Neural progenitor cell (in vitro differentiated cells): ENCODE measurements around the gene SLC41A3. TPM values are rescaled to one million over a fixed set of nuclear protein-coding genes. Genes with fewer than 3 reads are reported as not detected.
"Not testable (repeated sequence)": the region's sequence is repeated elsewhere in the genome, so short reads cannot be mapped to it uniquely, and the experiment has no call there.

Experiments used
- DNase-seq: peaks from one replicate; pipeline ENCODE4 v3.0.0-alpha.2; 2016; ENCODE audit warnings: low spot score
- H2AFZ ChIP-seq: fragments of 200-600 bp; sonication (generic); replicated peaks from 2 replicates; pipeline ENCODE4 v1.6.1; 2016; ENCODE audit warnings: antibody characterized with exemption
- H3F3A ChIP-seq: fragments of 200-600 bp; sonication (generic); 2 replicates; pipeline ENCODE4 v1.6.1; 2016; ENCODE audit warnings: antibody characterized with exemption, low read depth
- H3K27ac ChIP-seq: fragments of 200-600 bp; sonication (generic); 2 replicates; pipeline ENCODE4 v1.5.1; 2016; ENCODE audit warnings: mild to moderate bottlenecking
- H3K27me3 ChIP-seq: fragments of 200-600 bp; sonication (generic); 2 replicates; pipeline ENCODE4 v1.6.1; 2016; ENCODE audit warnings: mild to moderate bottlenecking, moderate library complexity
- H3K36me3 ChIP-seq: fragments of 200-600 bp; sonication (generic); 2 replicates; pipeline ENCODE4 v1.5.1; 2016
- H3K4me1 ChIP-seq: fragments of 200-600 bp; sonication (generic); 2 replicates; pipeline ENCODE4 v1.6.1; 2016; ENCODE audit warnings: mixed run types
- H3K4me2 ChIP-seq: fragments of 200-600 bp; sonication (generic); 2 replicates; pipeline ENCODE4 v1.6.1; 2016
- H3K4me3 ChIP-seq: fragments of 200-600 bp; sonication (generic); 2 replicates; pipeline ENCODE4 v1.5.1; 2016
- H3K79me2 ChIP-seq: fragments of 200-600 bp; sonication (generic); 2 replicates; pipeline ENCODE4 v1.6.1; 2016; ENCODE audit warnings: low read depth
- H3K9ac ChIP-seq: fragments of 200-600 bp; sonication (generic); 2 replicates; pipeline ENCODE4 v1.6.1; 2016
- H3K9me3 ChIP-seq: fragments of 200-600 bp; sonication (generic); 2 replicates; pipeline ENCODE4 v1.5.1; 2016; ENCODE audit warnings: low read depth
- H4K20me1 ChIP-seq: fragments of 200-600 bp; sonication (generic); 2 replicates; pipeline ENCODE4 v1.6.1; 2016; ENCODE audit warnings: low read depth
- H3K27ac Mint-ChIP-seq: 3 replicates; pipeline ENCODE4 v1.8.0; 2021; ENCODE audit warnings: mixed read lengths
- H3K27me3 Mint-ChIP-seq: 2 replicates; pipeline ENCODE4 v1.8.0; 2022; ENCODE audit warnings: low read depth, mild to moderate bottlenecking, inconsistent platforms, moderate library complexity, mixed read lengths; ENCODE audit not compliant: insufficient read depth
- H3K36me3 Mint-ChIP-seq: 3 replicates; pipeline ENCODE4 v1.8.0; 2021; ENCODE audit warnings: mixed read lengths
- H3K4me1 Mint-ChIP-seq: 3 replicates; pipeline ENCODE4 v1.8.0; 2021; ENCODE audit warnings: mixed read lengths
- H3K4me3 Mint-ChIP-seq: 3 replicates; pipeline ENCODE4 v1.8.0; 2021; ENCODE audit warnings: mild to moderate bottlenecking, moderate library complexity, mixed read lengths
- H3K9me3 Mint-ChIP-seq: 3 replicates; pipeline ENCODE4 v1.8.0; 2020; ENCODE audit warnings: mixed read lengths
- EZH2 ChIP-seq: fragments of 200-600 bp; sonication (generic); IDR thresholded peaks from 2 replicates; pipeline ENCODE4 v1.6.1; 2017; ENCODE audit warnings: antibody characterized with exemption, mild to moderate bottlenecking, moderate library complexity
- EZH2phosphoT487 ChIP-seq: fragments of 200-600 bp; sonication (generic); IDR thresholded peaks from 2 replicates; pipeline ENCODE4 v1.6.1; 2017; ENCODE audit warnings: antibody characterized with exemption
- total RNA-seq: library from RNA; depleted of rRNA; stranded (reverse); fragments of >200 nt; gene quantifications from 2 replicates; pipeline ENCODE4 v1.2.3, GENCODE V29; 2015; ENCODE audit warnings: low replicate concordance
- TF ChIP-seq, protein P1 (sequence below): fragments of 200-600 bp; sonication (generic); IDR thresholded peaks from 2 replicates; pipeline ENCODE4 v1.5.1; 2017; ENCODE audit warnings: antibody characterized with exemption, mild to moderate bottlenecking

SLC41A3 gene
- total RNA-seq, 1 donor from 2014 or later: 24.9 TPM

DNA sequence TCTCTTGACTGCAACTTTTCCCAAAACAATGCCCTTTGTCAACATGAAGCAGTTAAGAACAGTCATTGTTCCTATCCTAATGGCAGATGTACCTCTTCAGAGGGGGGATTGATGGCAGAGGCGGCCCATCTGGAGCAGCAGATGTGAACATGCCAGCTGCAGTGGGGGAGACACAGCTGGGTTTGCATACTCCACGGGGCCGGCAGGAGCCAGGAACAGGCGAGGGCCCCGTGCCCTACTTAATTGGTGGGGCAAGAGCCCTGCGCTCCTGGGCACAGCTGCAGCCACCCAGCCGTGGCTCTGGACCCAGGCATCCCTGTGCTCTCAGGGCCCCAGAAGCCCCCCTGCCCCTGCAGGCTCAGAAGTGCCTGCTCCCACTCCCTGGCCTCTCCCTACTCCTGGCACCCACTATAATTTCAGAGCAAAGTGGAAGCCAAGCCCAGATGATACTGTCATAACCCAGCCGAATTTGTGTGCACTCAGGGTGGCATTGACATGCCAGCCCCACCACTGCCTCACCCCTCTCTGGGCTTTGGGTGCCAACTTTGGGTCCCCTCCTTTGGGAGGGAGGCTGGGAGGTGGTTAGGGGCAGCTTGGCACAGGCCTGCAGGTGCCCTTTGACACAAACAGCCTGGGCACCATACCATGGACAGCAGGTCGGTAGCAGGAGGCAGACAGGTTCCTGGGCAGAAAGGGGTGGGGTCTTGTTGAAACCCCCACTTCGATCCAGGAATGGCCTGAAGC is 80.3 kb downstream of the SLC41A3 start:
- Mint-ChIP-seq H3K36me3 (peaks cover 7% of the 10 kb centered on the region), H3K4me3 (no peak overlapping the region), H3K27ac (no peak overlapping the region), H3K9me3 (peaks cover 31% of the 10 kb centered on the region), H3K4me1 (no peaks in the 10 kb centered on the region), H3K27me3 (peaks cover 2% of the 10 kb centered on the region)
- Histone ChIP-seq H2AFZ (no peak overlapping the region), H3K36me3 (no peaks in the 10 kb centered on the region), H3K4me2 (no peak overlapping the region), H4K20me1 (no peaks in the 10 kb centered on the region), H3F3A (no peaks in the 10 kb centered on the region), H3K4me3 (no peak overlapping the region), H3K4me1 (no peaks in the 10 kb centered on the region), H3K9me3 (no peaks in the 10 kb centered on the region), H3K27ac (no peak overlapping the region), H3K79me2 (no peaks in the 10 kb centered on the region), H3K27me3 (no peaks in the 10 kb centered on the region), H3K9ac (no peak overlapping the region)
- TF ChIP-seq EZH2: no peak
- TF ChIP-seq, protein P1, sequence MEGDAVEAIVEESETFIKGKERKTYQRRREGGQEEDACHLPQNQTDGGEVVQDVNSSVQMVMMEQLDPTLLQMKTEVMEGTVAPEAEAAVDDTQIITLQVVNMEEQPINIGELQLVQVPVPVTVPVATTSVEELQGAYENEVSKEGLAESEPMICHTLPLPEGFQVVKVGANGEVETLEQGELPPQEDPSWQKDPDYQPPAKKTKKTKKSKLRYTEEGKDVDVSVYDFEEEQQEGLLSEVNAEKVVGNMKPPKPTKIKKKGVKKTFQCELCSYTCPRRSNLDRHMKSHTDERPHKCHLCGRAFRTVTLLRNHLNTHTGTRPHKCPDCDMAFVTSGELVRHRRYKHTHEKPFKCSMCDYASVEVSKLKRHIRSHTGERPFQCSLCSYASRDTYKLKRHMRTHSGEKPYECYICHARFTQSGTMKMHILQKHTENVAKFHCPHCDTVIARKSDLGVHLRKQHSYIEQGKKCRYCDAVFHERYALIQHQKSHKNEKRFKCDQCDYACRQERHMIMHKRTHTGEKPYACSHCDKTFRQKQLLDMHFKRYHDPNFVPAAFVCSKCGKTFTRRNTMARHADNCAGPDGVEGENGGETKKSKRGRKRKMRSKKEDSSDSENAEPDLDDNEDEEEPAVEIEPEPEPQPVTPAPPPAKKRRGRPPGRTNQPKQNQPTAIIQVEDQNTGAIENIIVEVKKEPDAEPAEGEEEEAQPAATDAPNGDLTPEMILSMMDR: no peak
- TF ChIP-seq EZH2phosphoT487: no peak
- no peak for DNase-seq

DNA sequence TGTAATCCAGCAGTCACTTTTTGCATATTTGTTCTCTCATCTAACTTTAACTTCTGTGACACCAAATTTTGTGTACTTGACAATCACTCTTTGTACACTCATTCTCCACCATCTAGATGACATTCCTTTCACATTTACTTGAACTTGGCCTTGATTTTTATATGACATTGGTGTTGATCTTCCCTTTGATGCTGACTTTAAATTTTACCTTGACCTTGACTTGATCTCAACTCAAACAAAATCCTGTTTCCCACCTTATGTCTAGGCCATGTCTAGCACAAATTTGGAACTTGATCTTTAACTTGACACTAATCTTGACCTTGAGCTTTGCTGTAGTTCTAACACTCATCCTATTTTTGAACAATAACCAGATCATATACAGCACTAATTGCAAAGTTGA is 81.7 kb downstream of the SLC41A3 start:
- Mint-ChIP-seq H3K4me3 (no peak overlapping the region), H3K27ac (no peak overlapping the region), H3K9me3 (peaks cover 39% of the 10 kb centered on the region), H3K36me3 (peaks cover 2% of the 10 kb centered on the region), H3K4me1 (no peaks in the 10 kb centered on the region), H3K27me3 (peaks cover 2% of the 10 kb centered on the region)
- H3F3A ChIP-seq: no peaks in the 10 kb centered on the region
- no peaks in the 10 kb centered on the region for H3K9me3 ChIP-seq
- no peak for TF ChIP-seq EZH2phosphoT487
- TF ChIP-seq, protein P1: no peak
- TF ChIP-seq EZH2: no peak
- no peak overlapping the region for H3K4me3 ChIP-seq
- no peaks in the 10 kb centered on the region for H3K4me1 ChIP-seq
- no peaks in the 10 kb centered on the region for H3K27me3 ChIP-seq
- no peak overlapping the region for H3K9ac ChIP-seq
- no peak overlapping the region for H3K4me2 ChIP-seq
- H3K27ac ChIP-seq: no peak overlapping the region
- no peak for DNase-seq
- H3K36me3 ChIP-seq: no peaks in the 10 kb centered on the region
- no peaks in the 10 kb centered on the region for H3K79me2 ChIP-seq
- H2AFZ ChIP-seq: no peak overlapping the region
- H4K20me1 ChIP-seq: no peaks in the 10 kb centered on the region

DNA sequence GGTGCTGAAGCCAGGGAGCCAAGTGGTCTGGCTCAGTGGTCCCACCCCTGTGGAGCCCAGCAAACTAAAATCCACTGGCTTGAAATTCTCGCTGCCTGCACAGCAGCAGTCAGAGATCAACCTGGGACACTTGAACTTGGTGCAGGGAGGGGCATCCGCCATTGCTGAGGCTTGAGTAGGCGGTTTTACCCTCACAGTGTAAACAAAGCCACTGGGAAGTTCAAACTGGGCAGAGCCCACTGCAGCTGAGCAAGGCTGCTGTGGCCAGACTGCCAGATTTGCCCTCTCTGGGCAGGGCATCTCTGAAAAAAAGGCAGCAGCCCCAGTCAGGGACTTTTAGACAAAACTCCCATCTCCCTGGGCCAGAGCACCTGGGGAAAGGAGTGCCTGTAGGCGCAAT is 87.2 kb downstream of the SLC41A3 start:
- peaks cover 38% of the 10 kb centered on the region for H3K9me3 Mint-ChIP-seq
- not testable (repeated sequence) for H4K20me1 ChIP-seq

DNA sequence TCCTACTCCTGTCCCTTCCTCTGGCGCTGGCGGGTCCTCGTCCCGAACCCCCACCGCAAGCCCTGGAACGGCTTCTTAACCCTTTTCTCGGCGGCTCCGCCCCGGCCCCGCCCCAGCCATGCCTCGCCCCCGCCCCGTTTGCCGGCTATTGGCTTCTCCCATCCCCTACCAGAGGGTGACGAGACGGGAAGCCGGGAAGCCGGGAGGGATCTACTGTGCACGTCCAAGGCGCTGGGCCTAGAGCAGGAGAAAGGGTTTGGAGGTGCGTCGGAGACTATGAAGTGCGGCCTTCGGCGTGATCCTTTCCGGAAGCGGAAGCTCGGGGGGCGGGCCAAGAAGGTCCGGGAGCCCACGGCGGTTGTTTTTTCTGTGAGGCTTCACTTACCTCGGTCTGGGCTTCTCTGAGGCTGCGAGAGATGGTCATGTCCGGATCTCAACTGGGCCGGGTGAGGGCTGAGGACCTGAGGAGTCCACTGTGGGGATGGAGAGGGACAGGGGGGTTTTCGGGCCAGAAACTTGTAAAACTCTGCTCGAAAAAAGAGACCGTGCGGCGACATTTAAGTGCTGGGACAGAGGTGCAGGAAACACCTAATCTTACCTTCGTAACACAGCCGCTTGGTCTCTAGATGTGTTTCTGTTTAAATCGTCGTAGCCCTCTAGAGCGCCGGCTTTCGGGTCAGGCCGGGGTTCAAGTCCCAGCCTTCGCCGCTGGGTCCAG is 93.5 kb downstream of the SLC41A3 start:
- Histone ChIP-seq H3K4me3 (peak overlapping the region; percentile 71), H3K9ac (peak overlapping the region; percentile 45), H2AFZ (peak overlapping the region; percentile 88), H3F3A (peaks cover 21% of the 10 kb centered on the region), H4K20me1 (no peaks in the 10 kb centered on the region), H3K27ac (peak overlapping the region; percentile 24), H3K36me3 (no peaks in the 10 kb centered on the region), H3K9me3 (no peaks in the 10 kb centered on the region), H3K79me2 (peaks cover 3% of the 10 kb centered on the region), H3K4me2 (peak overlapping the region; percentile 92), H3K4me1 (peaks cover 10% of the 10 kb centered on the region), H3K27me3 (peaks cover 14% of the 10 kb centered on the region)
- H3K27ac Mint-ChIP-seq: peak overlapping the region; percentile 94
- H3K4me1 Mint-ChIP-seq: peaks cover 4% of the 10 kb centered on the region
- TF ChIP-seq EZH2phosphoT487: no peak
- TF ChIP-seq EZH2: peak; percentile 65
- H3K9me3 Mint-ChIP-seq: peaks cover 5% of the 10 kb centered on the region
- peak; percentile 90 for DNase-seq
- H3K36me3 Mint-ChIP-seq: peaks cover 3% of the 10 kb centered on the region
- peak overlapping the region; percentile 97 for H3K4me3 Mint-ChIP-seq
- peaks cover 8% of the 10 kb centered on the region for H3K27me3 Mint-ChIP-seq

More for the DNA sequence above, 87.2 kb downstream of the SLC41A3 start:
- not testable (repeated sequence) for H3K4me3 Mint-ChIP-seq, H3K9ac ChIP-seq, DNase-seq, H3K4me1 Mint-ChIP-seq, H3K36me3 Mint-ChIP-seq, H2AFZ ChIP-seq, H3K27me3 Mint-ChIP-seq, H3K4me2 ChIP-seq, H3F3A ChIP-seq, H3K27me3 ChIP-seq, H3K36me3 ChIP-seq, H3K27ac Mint-ChIP-seq, H3K4me1 ChIP-seq, H3K4me3 ChIP-seq, H3K79me2 ChIP-seq, H3K9me3 ChIP-seq, H3K27ac ChIP-seq

DNA sequence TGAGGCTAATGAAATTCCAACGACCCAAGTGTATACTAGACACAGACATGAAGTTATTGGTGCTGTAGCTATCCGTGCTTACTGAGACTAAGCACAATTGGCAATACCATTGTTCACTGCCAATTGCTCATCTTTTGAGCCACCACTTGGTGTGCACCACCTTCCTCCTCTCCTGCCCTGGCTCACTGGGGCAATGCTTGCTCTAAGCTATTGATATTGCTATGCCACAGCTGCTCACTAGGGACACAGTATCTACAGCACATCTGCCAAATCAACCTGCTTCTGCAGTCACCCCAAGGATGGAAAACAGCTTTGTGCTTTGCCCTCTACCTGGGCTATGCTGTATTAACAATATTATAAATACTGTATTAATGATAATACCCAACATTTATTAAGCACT is 99.0 kb downstream of the SLC41A3 start:
- not testable (repeated sequence) for H3K9me3 ChIP-seq, H3K79me2 ChIP-seq, H3K4me1 Mint-ChIP-seq, DNase-seq, H3K9ac ChIP-seq, H3K9me3 Mint-ChIP-seq, H2AFZ ChIP-seq, H3K27ac Mint-ChIP-seq, H3K27ac ChIP-seq, H4K20me1 ChIP-seq, H3K36me3 Mint-ChIP-seq, H3K4me3 ChIP-seq, H3K27me3 Mint-ChIP-seq, H3K4me3 Mint-ChIP-seq, H3K27me3 ChIP-seq, H3K36me3 ChIP-seq, H3F3A ChIP-seq, H3K4me1 ChIP-seq
- H3K4me2 ChIP-seq: peak overlapping the region; percentile 31

DNA sequence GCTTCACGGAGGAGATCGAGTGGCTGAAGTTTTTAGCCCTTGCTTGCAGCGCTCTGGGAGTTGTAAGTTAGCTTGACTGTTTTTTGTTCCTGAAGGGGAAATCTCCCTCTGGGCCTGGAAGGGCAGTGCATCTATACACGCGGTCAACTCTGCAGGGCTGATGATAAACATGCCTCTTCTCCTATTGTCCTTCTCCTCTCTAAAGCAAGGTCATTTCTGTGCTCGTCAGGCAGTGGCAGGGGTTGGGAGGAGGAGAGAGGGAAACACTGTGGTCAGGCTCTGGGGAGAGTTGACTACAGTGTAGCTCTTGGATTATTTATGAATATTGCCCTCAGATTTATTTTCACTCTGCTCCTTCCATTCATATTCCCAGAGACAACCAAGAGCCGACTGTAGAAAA is 106.8 kb downstream of the SLC41A3 start:
- not testable (repeated sequence) for H3K4me3 Mint-ChIP-seq, H3K4me3 ChIP-seq, H3K36me3 ChIP-seq, H3K36me3 Mint-ChIP-seq, H3K9ac ChIP-seq, H3K27me3 ChIP-seq, H3F3A ChIP-seq, DNase-seq, H3K27ac ChIP-seq, H3K27ac Mint-ChIP-seq, H4K20me1 ChIP-seq, H3K4me1 Mint-ChIP-seq, H3K4me2 ChIP-seq, H3K9me3 Mint-ChIP-seq, H3K4me1 ChIP-seq, H3K9me3 ChIP-seq, H3K79me2 ChIP-seq, H2AFZ ChIP-seq, H3K27me3 Mint-ChIP-seq
